ENCODE measurements around the gene CCNDBP1. TPM values are rescaled to one million over a fixed set of nuclear protein-coding genes. Genes with fewer than 3 reads are reported as not detected.
"Not testable (repeated sequence)": the region's sequence is repeated elsewhere in the genome, so short reads cannot be mapped to it uniquely, and the experiment has no call there.

The CCNDBP1 gene
- total and polyA plus RNA-seq, 4 donors, result 29.8 to 73.4 (median 59.6) TPM

- Histone ChIP-seq H3K27ac (ENCODE audit: low read depth in 1 of 2, low read length in 1 of 2) (no peak overlapping the region), H3K9me3 (ENCODE audit: control insufficient read depth in 4 of 4, insufficient read depth in 3 of 4, low read length in 3 of 4) (no peaks in the 10 kb centered on the region), H3K36me3 (ENCODE audit: control insufficient read depth in 4 of 4, insufficient read depth in 4 of 4, low read length in 4 of 4) (peaks cover 0 to 34% (median 28%) of the 10 kb centered on the region in 4 donors), H3K27me3 (ENCODE audit: control insufficient read depth in 3 of 3, insufficient read depth in 3 of 3, low read length in 2 of 3) (no peaks in the 10 kb centered on the region), H3K9ac (ENCODE audit: insufficient read depth in 1 of 2, low read length in 2 of 2) (no peak overlapping the region), H3K4me3 (no peak overlapping the region), H3K4me1 (ENCODE audit: control insufficient read depth in 5 of 5, insufficient read depth in 5 of 5, low read length in 5 of 5) (peaks cover 0 to 15% (median 0%) of the 10 kb centered on the region in 5 donors)
- TF ChIP-seq, protein P1, sequence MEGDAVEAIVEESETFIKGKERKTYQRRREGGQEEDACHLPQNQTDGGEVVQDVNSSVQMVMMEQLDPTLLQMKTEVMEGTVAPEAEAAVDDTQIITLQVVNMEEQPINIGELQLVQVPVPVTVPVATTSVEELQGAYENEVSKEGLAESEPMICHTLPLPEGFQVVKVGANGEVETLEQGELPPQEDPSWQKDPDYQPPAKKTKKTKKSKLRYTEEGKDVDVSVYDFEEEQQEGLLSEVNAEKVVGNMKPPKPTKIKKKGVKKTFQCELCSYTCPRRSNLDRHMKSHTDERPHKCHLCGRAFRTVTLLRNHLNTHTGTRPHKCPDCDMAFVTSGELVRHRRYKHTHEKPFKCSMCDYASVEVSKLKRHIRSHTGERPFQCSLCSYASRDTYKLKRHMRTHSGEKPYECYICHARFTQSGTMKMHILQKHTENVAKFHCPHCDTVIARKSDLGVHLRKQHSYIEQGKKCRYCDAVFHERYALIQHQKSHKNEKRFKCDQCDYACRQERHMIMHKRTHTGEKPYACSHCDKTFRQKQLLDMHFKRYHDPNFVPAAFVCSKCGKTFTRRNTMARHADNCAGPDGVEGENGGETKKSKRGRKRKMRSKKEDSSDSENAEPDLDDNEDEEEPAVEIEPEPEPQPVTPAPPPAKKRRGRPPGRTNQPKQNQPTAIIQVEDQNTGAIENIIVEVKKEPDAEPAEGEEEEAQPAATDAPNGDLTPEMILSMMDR (IDR thresholded peaks at IDR 0.05; ENCODE audit: control extremely low read depth, extremely low read depth), result no peak
- 95 to 99% methylated on average over 2 of the region's 2 CpGs for WGBS, 2 donors
- no peak for DNase-seq
- no peak for ATAC-seq (ENCODE audit: insufficient read depth, low FRiP score)
These were observed 8.5 kb downstream of the CCNDBP1 start for GRCh38 chr15:43193710-43194109.

GRCh38 chr15:43194795-43195194 lies 9.6 kb downstream of the CCNDBP1 start:
- TF ChIP-seq, protein P1 (IDR thresholded peaks at IDR 0.05; ENCODE audit: control extremely low read depth, extremely low read depth), result no peak
- Histone ChIP-seq H3K36me3 (ENCODE audit: control insufficient read depth in 4 of 4, insufficient read depth in 4 of 4, low read length in 4 of 4) (peaks cover 0 to 28% (median 26%) of the 10 kb centered on the region in 4 donors), H3K27ac (ENCODE audit: low read depth in 1 of 2, low read length in 1 of 2) (no peak overlapping the region), H3K4me1 (ENCODE audit: control insufficient read depth in 5 of 5, insufficient read depth in 5 of 5, low read length in 5 of 5) (peaks cover 0 to 15% (median 0%) of the 10 kb centered on the region in 5 donors), H3K9ac (ENCODE audit: insufficient read depth in 1 of 2, low read length in 2 of 2) (no peak overlapping the region), H3K4me3 (no peak overlapping the region), H3K9me3 (ENCODE audit: control insufficient read depth in 4 of 4, insufficient read depth in 3 of 4, low read length in 3 of 4) (no peaks in the 10 kb centered on the region), H3K27me3 (ENCODE audit: control insufficient read depth in 3 of 3, insufficient read depth in 3 of 3, low read length in 2 of 3) (no peaks in the 10 kb centered on the region)
- 87 to 97% methylated on average over 2 of the region's 2 CpGs for WGBS, 2 donors
- DNase-seq (no peak), ATAC-seq (ENCODE audit: insufficient read depth, low FRiP score) (no peak)

DNA sequence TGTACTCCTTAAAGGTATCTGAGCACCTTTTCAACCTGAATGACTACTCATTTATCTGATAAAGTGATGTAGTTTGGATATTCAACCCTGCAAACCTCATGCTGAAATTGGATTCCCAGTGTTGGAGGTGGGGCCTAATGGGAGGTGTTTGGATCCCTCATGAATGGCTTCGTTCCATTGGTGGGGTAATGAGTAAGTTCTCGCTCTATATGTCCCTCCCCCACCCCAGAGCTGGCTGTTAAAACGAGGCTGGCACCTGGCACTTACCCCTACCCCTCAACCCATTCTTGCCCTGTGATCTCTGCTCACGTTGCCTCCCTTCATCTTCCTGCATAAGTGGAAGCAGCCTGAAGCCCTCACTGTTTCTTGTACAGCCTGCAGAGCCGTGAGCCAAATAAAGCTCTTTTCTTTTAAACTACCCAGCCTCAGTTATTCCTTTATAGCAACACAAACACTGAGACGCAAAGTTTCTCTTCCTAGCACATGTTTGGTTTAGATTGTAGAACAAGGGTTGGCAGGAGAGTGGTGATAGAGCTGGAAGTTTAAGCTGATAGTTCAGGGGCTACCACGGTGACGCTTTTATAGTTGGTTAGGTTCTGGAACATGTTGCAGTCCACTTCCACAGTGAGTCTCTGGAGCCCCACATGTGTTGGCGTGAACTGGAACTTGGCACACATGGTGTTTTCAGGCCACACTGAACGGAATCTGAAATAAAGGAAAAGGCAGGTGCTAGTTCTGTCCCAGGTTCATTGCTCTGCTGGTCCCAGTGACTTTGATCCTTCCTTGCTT lies 11.8 kb downstream of the CCNDBP1 start:
- no peak for DNase-seq
- ATAC-seq (ENCODE audit: insufficient read depth, low FRiP score), result no peak
- no peaks in the 10 kb centered on the region for H3K27me3 ChIP-seq (ENCODE audit: control insufficient read depth in 3 of 3, insufficient read depth in 3 of 3, low read length in 2 of 3)
- TF ChIP-seq, protein P1 (IDR thresholded peaks at IDR 0.05; ENCODE audit: control extremely low read depth, extremely low read depth), result no peak
- WGBS, 2 donors, result 93 to 95% methylated on average over 10 of the region's 10 CpGs
- no peaks in the 10 kb centered on the region for H3K9me3 ChIP-seq (ENCODE audit: control insufficient read depth in 4 of 4, insufficient read depth in 3 of 4, low read length in 3 of 4)
- no peak overlapping the region for H3K9ac ChIP-seq (ENCODE audit: insufficient read depth in 1 of 2, low read length in 2 of 2)
- no peak overlapping the region for H3K27ac ChIP-seq (ENCODE audit: low read depth in 1 of 2, low read length in 1 of 2)
- H3K4me1 ChIP-seq (ENCODE audit: control insufficient read depth in 5 of 5, insufficient read depth in 5 of 5, low read length in 5 of 5), result peaks cover 0 to 7% (median 0%) of the 10 kb centered on the region in 5 donors
- H3K4me3 ChIP-seq, result no peak overlapping the region
- peaks cover 0 to 15% (median 14%) of the 10 kb centered on the region in 4 donors for H3K36me3 ChIP-seq (ENCODE audit: control insufficient read depth in 4 of 4, insufficient read depth in 4 of 4, low read length in 4 of 4)

GRCh38 chr15:43197773-43198172 lies 12.6 kb downstream of the CCNDBP1 start:
- H3K27ac ChIP-seq (ENCODE audit: low read depth in 1 of 2, low read length in 1 of 2); H3K9me3 ChIP-seq (ENCODE audit: control insufficient read depth in 4 of 4, insufficient read depth in 3 of 4, low read length in 3 of 4); ATAC-seq (ENCODE audit: insufficient read depth, low FRiP score); H3K4me3 ChIP-seq; DNase-seq; H3K9ac ChIP-seq (ENCODE audit: insufficient read depth in 1 of 2, low read length in 2 of 2); H3K27me3 ChIP-seq (ENCODE audit: control insufficient read depth in 3 of 3, insufficient read depth in 3 of 3, low read length in 2 of 3); H3K4me1 ChIP-seq (ENCODE audit: control insufficient read depth in 5 of 5, insufficient read depth in 5 of 5, low read length in 5 of 5): not testable (repeated sequence)
- WGBS, 2 donors, result 82 to 86% methylated on average over 3 of the region's 3 CpGs
- peaks cover 0 to 12% (median 7%) of the 10 kb centered on the region in 4 donors for H3K36me3 ChIP-seq (ENCODE audit: control insufficient read depth in 4 of 4, insufficient read depth in 4 of 4, low read length in 4 of 4)

- not testable (repeated sequence) for H3K4me3 ChIP-seq; H3K4me1 ChIP-seq (ENCODE audit: control insufficient read depth in 5 of 5, insufficient read depth in 5 of 5, low read length in 5 of 5); H3K9ac ChIP-seq (ENCODE audit: insufficient read depth in 1 of 2, low read length in 2 of 2); H3K27ac ChIP-seq (ENCODE audit: low read depth in 1 of 2, low read length in 1 of 2); H3K9me3 ChIP-seq (ENCODE audit: control insufficient read depth in 4 of 4, insufficient read depth in 3 of 4, low read length in 3 of 4); ATAC-seq (ENCODE audit: insufficient read depth, low FRiP score); DNase-seq; H3K36me3 ChIP-seq (ENCODE audit: control insufficient read depth in 4 of 4, insufficient read depth in 4 of 4, low read length in 4 of 4); H3K27me3 ChIP-seq (ENCODE audit: control insufficient read depth in 3 of 3, insufficient read depth in 3 of 3, low read length in 2 of 3)
- 96 to 99% methylated on average over 4 of the region's 4 CpGs for whole genome bisulfite sequencing, 2 donors
These were observed 13.4 kb downstream of the CCNDBP1 start for GRCh38 chr15:43198556-43198955.
